Cardiac atrium fibroblast (primary cell): Measurements from ENCODE around the gene RNF175. TPM values are rescaled to one million over a fixed set of nuclear protein-coding genes. Genes with fewer than 3 reads are reported as not detected.

Experiments used
- total RNA-seq: library from RNA; depleted of rRNA; stranded (reverse); fragments of >200 nt; gene quantifications from 2 replicates; pipeline ENCODE4 v1.2.3, GENCODE V29; 2015

RNF175 gene
- total RNA-seq, result not detected in 2 replicates

GRCh38 chr4:153759407-153760316, at the start of gene RNF175:
Gene RNF175, minus strand, starts transcription at chr4:153760024. Its CDS starts 162 bp downstream, at chr4:153759862.

GRCh38 chr4:153788413-153789276, 28.8 kb upstream of the RNF175 start, which contains the start of gene SFRP2:
Gene SFRP2, minus strand, starts transcription at chr4:153789083. Its CDS starts 248 bp downstream, at chr4:153788835.

GRCh38 chr4:153684182-153684970, 75.4 kb downstream of the RNF175 start, which contains the start of gene TLR2:
Gene TLR2, plus strand, starts transcription at chr4:153684280. Its CDS starts 18,628 bp downstream, at chr4:153702908.

Other genes starting within 250 kb of the RNF175 start
- 0.16 TPM in 1 of 2 replicates, not detected in the other for gene TLR2, start 75.7 kb downstream of the RNF175 start, total RNA-seq
- not detected in 2 replicates for gene SFRP2, start 29.1 kb upstream of the RNF175 start, total RNA-seq